GM19328 (cell line): Measurements from ENCODE around the gene INSM1.

Experiments
- ATAC-seq: cut with Tn5 transposase; IDR thresholded peaks from one replicate; pipeline ENCODE4 v1.9.1; 2021; ENCODE audit warnings: mild to moderate bottlenecking, moderate library complexity; ENCODE audit not compliant: unreplicated experiment

INSM1 gene

DNA sequence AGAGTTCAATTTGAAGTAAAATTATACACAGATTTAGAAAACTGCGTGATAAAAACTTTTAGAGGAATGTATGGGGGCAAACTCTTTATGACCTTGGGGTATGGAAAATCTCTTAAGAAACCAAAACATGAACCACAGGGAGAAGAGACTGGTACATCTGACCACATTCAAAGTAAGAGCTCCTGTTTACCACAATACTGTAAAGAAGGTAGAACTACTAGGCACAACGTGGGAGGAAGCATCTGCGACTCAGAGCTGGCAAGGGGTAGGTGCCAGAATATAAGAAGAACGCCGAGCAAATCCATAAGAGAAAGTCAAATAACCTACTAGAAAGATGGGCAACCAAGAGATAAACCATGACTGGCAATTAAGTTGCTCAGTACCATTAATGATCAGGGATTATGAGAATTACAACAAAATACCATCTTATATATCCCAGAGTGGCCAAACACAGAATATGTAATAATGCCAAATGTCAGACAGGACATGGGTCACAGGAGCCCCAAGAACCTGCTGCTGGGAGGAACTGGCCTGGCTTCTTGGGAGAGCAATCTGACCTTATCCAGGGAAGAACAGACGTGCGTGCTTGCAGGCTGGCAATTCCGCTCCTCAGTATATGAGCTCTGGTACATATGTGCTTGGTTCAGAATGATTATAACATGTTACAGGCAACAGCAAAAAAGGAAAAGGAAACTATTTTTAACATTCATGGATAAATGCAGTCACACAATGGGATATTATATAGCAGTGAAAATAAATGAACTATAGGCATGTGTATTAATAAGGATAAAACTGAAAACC lies 50.2 kb downstream of the INSM1 start:
- no peak for ATAC-seq
